ENCODE data around the gene DRC7. TPM values are rescaled to one million over a fixed set of nuclear protein-coding genes. Genes with fewer than 3 reads are reported as not detected.

DRC7 gene
- total RNA-seq, 1 experiment from 2014 or later: not detected

DNA sequence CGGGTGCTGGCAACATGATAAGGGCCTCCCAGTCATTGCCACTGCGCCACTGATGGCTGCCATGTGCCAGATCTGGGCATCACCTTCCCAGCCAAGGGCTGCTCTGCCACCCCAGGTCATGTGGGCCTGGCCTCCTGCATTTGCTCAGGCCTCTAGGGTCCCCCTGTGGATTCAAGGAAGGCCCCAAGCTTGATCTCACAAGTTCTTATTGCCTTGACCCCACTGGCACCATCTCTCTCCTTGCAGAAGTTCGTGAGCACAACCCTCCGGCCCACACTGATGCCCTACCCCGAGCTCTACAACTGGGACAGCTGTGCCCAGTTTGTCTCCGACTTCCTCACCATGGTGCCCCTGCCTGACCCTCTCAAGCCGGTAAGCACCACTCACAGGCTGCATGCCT is 5.3 kb downstream of the DRC7 start:
- ChIA-PET CTCF (interaction anchor here (1.5 kb wide), 1 partner anchor 19 kb away, joined by 4 read pairs; no protein-coding TSS in a partner anchor), POLR2A (no interaction called here)
- DNase-seq (ENCODE audit: unreplicated experiment): no peak
- no peak overlapping the region for H3K4me3 Mint-ChIP-seq (ENCODE audit: unreplicated experiment)
- no peak overlapping the region for H3K27ac Mint-ChIP-seq (ENCODE audit: low read depth, unreplicated experiment)
- H3K4me1 Mint-ChIP-seq (ENCODE audit: insufficient read depth, unreplicated experiment): no peaks in the 10 kb centered on the region
- BruUV-seq (replicated peaks): no TSS peak
- intact Hi-C loops (cut with micrococcal nuclease): no loop called here
- no peaks in the 10 kb centered on the region for H3K36me3 Mint-ChIP-seq (ENCODE audit: insufficient read depth, unreplicated experiment)
- H3K9me3 Mint-ChIP-seq (ENCODE audit: unreplicated experiment): no peaks in the 10 kb centered on the region
- peaks cover 12% of the 10 kb centered on the region for H3K27me3 Mint-ChIP-seq (ENCODE audit: insufficient read depth, unreplicated experiment)
- TF ChIP-seq, protein P1, sequence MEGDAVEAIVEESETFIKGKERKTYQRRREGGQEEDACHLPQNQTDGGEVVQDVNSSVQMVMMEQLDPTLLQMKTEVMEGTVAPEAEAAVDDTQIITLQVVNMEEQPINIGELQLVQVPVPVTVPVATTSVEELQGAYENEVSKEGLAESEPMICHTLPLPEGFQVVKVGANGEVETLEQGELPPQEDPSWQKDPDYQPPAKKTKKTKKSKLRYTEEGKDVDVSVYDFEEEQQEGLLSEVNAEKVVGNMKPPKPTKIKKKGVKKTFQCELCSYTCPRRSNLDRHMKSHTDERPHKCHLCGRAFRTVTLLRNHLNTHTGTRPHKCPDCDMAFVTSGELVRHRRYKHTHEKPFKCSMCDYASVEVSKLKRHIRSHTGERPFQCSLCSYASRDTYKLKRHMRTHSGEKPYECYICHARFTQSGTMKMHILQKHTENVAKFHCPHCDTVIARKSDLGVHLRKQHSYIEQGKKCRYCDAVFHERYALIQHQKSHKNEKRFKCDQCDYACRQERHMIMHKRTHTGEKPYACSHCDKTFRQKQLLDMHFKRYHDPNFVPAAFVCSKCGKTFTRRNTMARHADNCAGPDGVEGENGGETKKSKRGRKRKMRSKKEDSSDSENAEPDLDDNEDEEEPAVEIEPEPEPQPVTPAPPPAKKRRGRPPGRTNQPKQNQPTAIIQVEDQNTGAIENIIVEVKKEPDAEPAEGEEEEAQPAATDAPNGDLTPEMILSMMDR (IDR thresholded peaks at IDR 0.05; ENCODE audit: unreplicated experiment): no peak

DNA sequence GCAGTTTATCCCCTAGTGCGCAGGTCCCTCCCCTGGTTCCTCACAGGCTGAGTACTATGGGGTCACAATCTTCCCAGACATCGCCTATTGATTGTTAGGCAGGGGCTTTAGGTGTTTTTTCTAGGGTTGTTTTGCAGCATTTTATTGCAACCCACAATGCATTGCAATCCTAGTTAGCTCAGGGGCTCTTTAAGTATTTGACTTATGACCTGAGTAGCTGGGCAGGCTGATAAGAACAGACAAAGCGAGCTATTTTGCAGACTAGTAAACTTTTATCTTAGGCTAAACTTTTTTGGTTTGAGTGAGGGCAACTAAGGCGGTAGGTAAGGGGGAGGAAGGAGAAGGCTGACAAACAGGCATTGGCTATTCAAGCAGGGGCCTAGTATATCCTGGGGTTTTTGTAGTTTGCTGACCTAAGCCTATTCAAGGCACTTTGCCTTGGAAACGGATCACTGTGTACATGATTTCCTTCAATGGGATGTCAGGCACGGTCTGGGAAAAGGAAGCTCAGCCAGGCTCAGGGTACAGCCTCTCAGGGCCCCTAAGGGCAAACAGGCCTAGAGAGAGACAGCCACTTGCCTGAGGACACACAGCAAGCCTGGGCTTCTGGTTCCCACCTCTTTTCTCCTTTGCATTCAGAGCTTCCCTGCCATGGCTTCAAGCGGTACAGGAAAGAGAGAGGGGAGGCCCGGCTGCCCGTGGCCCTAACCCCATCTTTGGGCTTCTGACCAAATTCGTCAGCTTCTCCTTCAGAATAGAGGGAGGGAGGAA is 6.4 kb downstream of the DRC7 start:
- intact Hi-C loops (cut with micrococcal nuclease): no loop called here
- no peak overlapping the region for H3K27ac Mint-ChIP-seq (ENCODE audit: low read depth, unreplicated experiment)
- CTCF ChIA-PET: interaction anchor here (1.5 kb wide), 1 partner anchor 20 kb away, joined by 4 read pairs; no protein-coding TSS in a partner anchor
- no peaks in the 10 kb centered on the region for H3K36me3 Mint-ChIP-seq (ENCODE audit: insufficient read depth, unreplicated experiment)
- no TSS peak for BruUV-seq (replicated peaks)
- no peak for DNase-seq (ENCODE audit: unreplicated experiment)
- H3K4me3 Mint-ChIP-seq (ENCODE audit: unreplicated experiment): no peak overlapping the region
- H3K9me3 Mint-ChIP-seq (ENCODE audit: unreplicated experiment): peaks cover 9% of the 10 kb centered on the region
- POLR2A ChIA-PET: no interaction called here
- H3K27me3 Mint-ChIP-seq (ENCODE audit: insufficient read depth, unreplicated experiment): peaks cover 12% of the 10 kb centered on the region
- TF ChIP-seq, protein P1 (IDR thresholded peaks at IDR 0.05; ENCODE audit: unreplicated experiment): no peak
- no peaks in the 10 kb centered on the region for H3K4me1 Mint-ChIP-seq (ENCODE audit: insufficient read depth, unreplicated experiment)

DNA sequence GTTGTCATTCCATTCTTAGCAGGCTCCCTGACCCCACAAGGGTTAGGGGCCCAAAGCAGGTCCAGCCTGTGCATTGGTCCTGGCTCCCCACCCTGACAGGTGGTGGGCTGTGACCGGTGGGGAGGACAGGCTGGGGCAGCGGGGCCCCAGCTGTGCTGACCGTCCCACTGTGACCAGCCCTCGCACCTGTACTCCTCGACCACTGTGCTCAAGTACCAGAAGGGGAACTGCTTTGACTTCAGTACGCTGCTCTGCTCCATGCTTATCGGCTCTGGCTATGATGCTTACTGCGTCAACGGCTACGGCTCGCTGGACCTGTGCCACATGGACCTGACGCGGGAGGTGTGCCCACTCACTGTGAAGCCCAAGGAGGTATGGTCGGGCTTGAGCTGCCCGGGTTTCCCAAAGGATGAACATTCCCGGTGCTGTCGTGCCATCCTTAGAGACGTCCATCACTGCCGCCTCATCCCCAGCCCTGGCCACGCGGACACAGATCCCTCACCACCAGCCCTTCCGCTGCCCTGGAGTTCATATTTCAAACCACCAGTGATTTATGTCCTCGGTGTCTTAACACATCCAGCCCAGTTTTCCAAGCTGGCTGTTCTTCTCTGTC is 7.3 kb downstream of the DRC7 start:
- Mint-ChIP-seq H3K4me3 (ENCODE audit: unreplicated experiment) (no peak overlapping the region), H3K27me3 (ENCODE audit: insufficient read depth, unreplicated experiment) (peaks cover 12% of the 10 kb centered on the region), H3K4me1 (ENCODE audit: insufficient read depth, unreplicated experiment) (no peaks in the 10 kb centered on the region), H3K27ac (ENCODE audit: low read depth, unreplicated experiment) (no peak overlapping the region), H3K9me3 (ENCODE audit: unreplicated experiment) (peaks cover 18% of the 10 kb centered on the region), H3K36me3 (ENCODE audit: insufficient read depth, unreplicated experiment) (no peaks in the 10 kb centered on the region)
- TF ChIP-seq, protein P1 (IDR thresholded peaks at IDR 0.05; ENCODE audit: unreplicated experiment): no peak
- ChIA-PET POLR2A (no interaction called here), CTCF (interaction anchor here (0.6 kb wide), 1 partner anchor 34 kb away, joined by 3 read pairs; no protein-coding TSS in a partner anchor)
- intact Hi-C loops (cut with micrococcal nuclease): no loop called here
- no TSS peak for BruUV-seq (replicated peaks)
- DNase-seq (ENCODE audit: unreplicated experiment): no peak

DNA sequence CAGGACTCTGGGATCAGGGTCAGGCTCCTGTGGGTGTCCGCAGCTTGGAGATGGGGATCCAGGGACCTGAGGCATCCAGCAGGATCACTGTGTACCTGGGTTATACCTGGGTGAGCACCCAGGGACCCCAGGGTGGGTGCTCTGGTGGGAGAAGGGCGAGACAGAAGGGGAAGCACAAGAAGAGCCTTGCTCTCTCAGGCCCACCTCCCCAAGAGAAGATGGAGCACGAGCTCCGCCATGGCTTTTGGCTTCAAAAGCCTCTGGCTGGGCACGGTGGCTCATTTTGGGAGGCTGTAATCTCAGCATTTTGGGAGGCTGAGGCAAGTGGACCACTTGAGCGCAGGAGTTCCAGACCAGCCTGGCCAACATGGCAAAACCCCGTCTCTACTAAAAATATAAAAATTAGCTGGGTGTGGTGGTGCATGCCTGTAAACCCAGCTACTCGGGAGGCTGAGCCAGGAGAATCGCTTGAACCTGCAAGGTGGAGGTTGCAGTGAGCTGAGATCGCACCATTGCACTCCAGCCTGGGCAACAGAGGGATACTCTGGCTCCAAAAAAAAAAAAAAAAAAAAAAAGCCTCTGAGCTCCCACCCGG is 8.9 kb downstream of the DRC7 start:
- ChIA-PET CTCF (interaction anchor here (0.6 kb wide), 1 partner anchor 10 kb away, joined by 3 read pairs; no protein-coding TSS in a partner anchor), POLR2A (no interaction called here)
- Mint-ChIP-seq H3K27me3 (ENCODE audit: insufficient read depth, unreplicated experiment) (peaks cover 24% of the 10 kb centered on the region), H3K27ac (ENCODE audit: low read depth, unreplicated experiment) (no peak overlapping the region), H3K9me3 (ENCODE audit: unreplicated experiment) (peaks cover 18% of the 10 kb centered on the region), H3K4me1 (ENCODE audit: insufficient read depth, unreplicated experiment) (no peaks in the 10 kb centered on the region), H3K4me3 (ENCODE audit: unreplicated experiment) (no peak overlapping the region), H3K36me3 (ENCODE audit: insufficient read depth, unreplicated experiment) (peaks cover 4% of the 10 kb centered on the region)
- intact Hi-C loops (cut with micrococcal nuclease): no loop called here
- no TSS peak for BruUV-seq (replicated peaks)
- TF ChIP-seq, protein P1 (IDR thresholded peaks at IDR 0.05; ENCODE audit: unreplicated experiment): no peak
- no peak for DNase-seq (ENCODE audit: unreplicated experiment)

All from MCF 10A (cell line).